ENCODE results near the gene RALGAPA1.

DNA sequence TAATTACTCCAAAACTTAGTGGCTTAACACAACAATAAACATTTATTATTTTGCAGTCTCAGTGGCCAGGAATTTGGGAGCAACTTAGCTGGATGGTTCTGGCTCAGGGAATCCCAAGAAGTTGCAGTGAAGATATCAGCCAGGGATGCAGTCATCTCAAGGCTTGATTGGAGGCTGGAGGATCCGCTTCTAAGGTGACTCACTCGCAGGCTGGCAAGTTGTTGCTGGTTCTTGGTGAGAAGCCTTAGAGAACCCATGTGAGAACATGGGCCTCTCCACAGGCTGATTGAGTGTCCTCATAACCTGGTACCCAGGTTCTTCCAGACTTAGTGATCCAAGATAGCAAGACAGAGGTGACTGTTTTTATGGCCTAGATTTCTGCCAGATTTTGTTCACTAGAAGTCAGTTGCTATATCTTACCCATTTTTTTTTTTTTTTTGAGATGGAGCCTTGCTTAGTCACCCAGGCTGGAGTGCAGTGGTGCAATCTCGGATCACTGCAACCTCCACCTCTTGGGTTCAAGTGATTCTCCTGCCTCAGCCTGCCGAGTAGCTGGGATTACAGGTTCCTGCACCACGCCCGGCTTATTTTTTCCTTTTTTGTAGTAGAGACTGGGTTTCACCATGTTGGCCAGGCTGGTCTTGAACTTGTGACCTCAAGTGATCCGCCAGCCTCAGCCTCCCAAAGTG is 49.6 kb upstream of the RALGAPA1 start:
- TF ChIP-seq, protein P1, sequence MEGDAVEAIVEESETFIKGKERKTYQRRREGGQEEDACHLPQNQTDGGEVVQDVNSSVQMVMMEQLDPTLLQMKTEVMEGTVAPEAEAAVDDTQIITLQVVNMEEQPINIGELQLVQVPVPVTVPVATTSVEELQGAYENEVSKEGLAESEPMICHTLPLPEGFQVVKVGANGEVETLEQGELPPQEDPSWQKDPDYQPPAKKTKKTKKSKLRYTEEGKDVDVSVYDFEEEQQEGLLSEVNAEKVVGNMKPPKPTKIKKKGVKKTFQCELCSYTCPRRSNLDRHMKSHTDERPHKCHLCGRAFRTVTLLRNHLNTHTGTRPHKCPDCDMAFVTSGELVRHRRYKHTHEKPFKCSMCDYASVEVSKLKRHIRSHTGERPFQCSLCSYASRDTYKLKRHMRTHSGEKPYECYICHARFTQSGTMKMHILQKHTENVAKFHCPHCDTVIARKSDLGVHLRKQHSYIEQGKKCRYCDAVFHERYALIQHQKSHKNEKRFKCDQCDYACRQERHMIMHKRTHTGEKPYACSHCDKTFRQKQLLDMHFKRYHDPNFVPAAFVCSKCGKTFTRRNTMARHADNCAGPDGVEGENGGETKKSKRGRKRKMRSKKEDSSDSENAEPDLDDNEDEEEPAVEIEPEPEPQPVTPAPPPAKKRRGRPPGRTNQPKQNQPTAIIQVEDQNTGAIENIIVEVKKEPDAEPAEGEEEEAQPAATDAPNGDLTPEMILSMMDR (conservative IDR thresholded peaks at IDR 0.05) = no peak
- no peak for TF ChIP-seq EZH2 (IDR thresholded peaks at IDR 0.05; ENCODE audit: low read depth)

Data from PC-9 (cell line).